ENCODE measurements around the gene HDAC2.

DNA sequence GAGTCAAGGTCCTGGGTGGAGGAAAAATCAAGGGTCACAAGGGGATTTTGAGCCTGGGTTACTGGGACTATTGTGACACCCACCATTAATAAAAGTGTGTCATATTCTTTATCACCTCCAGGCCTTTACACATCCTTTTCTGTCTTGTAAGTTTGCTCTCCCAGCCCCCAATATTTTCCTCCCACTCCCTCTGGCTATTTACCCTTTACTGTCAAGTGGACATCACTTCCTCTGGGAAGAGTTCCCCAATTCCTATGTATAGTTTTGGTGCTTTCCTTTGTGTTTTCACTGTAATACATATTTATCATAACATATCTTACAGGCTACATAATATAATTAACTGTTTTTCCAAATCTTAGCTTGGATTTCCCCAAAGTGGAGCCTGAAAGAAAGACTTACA lies 77.5 kb downstream of the HDAC2 start:
- TF ChIP-seq, protein P1, sequence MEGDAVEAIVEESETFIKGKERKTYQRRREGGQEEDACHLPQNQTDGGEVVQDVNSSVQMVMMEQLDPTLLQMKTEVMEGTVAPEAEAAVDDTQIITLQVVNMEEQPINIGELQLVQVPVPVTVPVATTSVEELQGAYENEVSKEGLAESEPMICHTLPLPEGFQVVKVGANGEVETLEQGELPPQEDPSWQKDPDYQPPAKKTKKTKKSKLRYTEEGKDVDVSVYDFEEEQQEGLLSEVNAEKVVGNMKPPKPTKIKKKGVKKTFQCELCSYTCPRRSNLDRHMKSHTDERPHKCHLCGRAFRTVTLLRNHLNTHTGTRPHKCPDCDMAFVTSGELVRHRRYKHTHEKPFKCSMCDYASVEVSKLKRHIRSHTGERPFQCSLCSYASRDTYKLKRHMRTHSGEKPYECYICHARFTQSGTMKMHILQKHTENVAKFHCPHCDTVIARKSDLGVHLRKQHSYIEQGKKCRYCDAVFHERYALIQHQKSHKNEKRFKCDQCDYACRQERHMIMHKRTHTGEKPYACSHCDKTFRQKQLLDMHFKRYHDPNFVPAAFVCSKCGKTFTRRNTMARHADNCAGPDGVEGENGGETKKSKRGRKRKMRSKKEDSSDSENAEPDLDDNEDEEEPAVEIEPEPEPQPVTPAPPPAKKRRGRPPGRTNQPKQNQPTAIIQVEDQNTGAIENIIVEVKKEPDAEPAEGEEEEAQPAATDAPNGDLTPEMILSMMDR (IDR thresholded peaks at IDR 0.05): no peak
- no peak for TF ChIP-seq POLR2A (IDR thresholded peaks at IDR 0.05; ENCODE audit: low read depth)
